HG03469 (cell line): Measurements from ENCODE around the gene ZBTB44.
"Not testable (repeated sequence)": the region's sequence is repeated elsewhere in the genome, so short reads cannot be mapped to it uniquely, and the experiment has no call there.

Source experiments
- ATAC-seq: cut with Tn5 transposase; IDR thresholded peaks from one replicate; pipeline ENCODE4 v1.9.1; 2021; ENCODE audit warnings: mild to moderate bottlenecking, moderate library complexity, moderate number of reproducible peaks; ENCODE audit not compliant: unreplicated experiment

The ZBTB44 gene

GRCh38 chr11:130314750-130315285 is at the start of gene ZBTB44:
ZBTB44 (minus strand) TSS chr11:130314917; CDS start chr11:130261873, 53,044 bp downstream.
- peak; percentile 44 for ATAC-seq

GRCh38 chr11:130359419-130359818 is 44.7 kb upstream of the ZBTB44 start:
- ATAC-seq, result no peak

- no peak for ATAC-seq
Observed at GRCh38 chr11:130358398-130358797, 43.7 kb upstream of the ZBTB44 start.

GRCh38 chr11:130347261-130347660 is 32.5 kb upstream of the ZBTB44 start:
- no peak for ATAC-seq

- ATAC-seq, result no peak
Observed at GRCh38 chr11:130344841-130345240, 30.1 kb upstream of the ZBTB44 start.

- no peak for ATAC-seq
Observed at GRCh38 chr11:130340671-130341319, 26.1 kb upstream of the ZBTB44 start.

GRCh38 chr11:130338667-130339066 is 23.9 kb upstream of the ZBTB44 start:
- ATAC-seq, result no peak

GRCh38 chr11:130337281-130338089 is 22.8 kb upstream of the ZBTB44 start:
- ATAC-seq, result no peak

GRCh38 chr11:130331397-130331796 is 16.7 kb upstream of the ZBTB44 start:
- ATAC-seq, result not testable (repeated sequence)

- ATAC-seq, result no peak
Observed at GRCh38 chr11:130330101-130330684, 15.5 kb upstream of the ZBTB44 start.

GRCh38 chr11:130328420-130328819 is 13.7 kb upstream of the ZBTB44 start:
- ATAC-seq, result no peak

- ATAC-seq, result no peak
Observed at GRCh38 chr11:130327716-130328115, 13.0 kb upstream of the ZBTB44 start.

- no peak for ATAC-seq
Observed at GRCh38 chr11:130325691-130326090, 11.0 kb upstream of the ZBTB44 start.

GRCh38 chr11:130323452-130324450 is 9.0 kb upstream of the ZBTB44 start:
- no peak for ATAC-seq

GRCh38 chr11:130322126-130322525 is 7.4 kb upstream of the ZBTB44 start:
- ATAC-seq, result no peak

GRCh38 chr11:130318031-130318673 is 3.4 kb upstream of the ZBTB44 start:
- ATAC-seq, result no peak

- ATAC-seq, result no peak
Observed at GRCh38 chr11:130315354-130315970, 745 bp upstream of the ZBTB44 start.

GRCh38 chr11:130314184-130314749 is 450 bp downstream of the ZBTB44 start:
- ATAC-seq, result peak; percentile 27
